HepG2 (cell line): Measurements from ENCODE around the gene PBX1. TPM values are rescaled to one million over a fixed set of nuclear protein-coding genes. Genes with fewer than 3 reads are reported as not detected.

Source experiments
- AHDC1 ChIP-seq: sonication (generic); formaldehyde crosslinking; IDR thresholded peaks from 2 replicates; pipeline ENCODE4 v1.5.1; 2020; ENCODE audit warnings: mild to moderate bottlenecking, missing genetic modification reagents, borderline replicate concordance
- BRF2 ChIP-seq: sonication (generic); formaldehyde crosslinking; IDR thresholded peaks from 2 replicates; pipeline ENCODE4 v1.8.1; 2022; ENCODE audit warnings: mild to moderate bottlenecking, missing genetic modification reagents
- CEBPB ChIP-seq: IDR thresholded peaks from 2 replicates; pipeline ENCODE4 v1.6.1; 2011; ENCODE audit warnings: low read depth, low read length, improper control_type of control experiment, borderline replicate concordance
- EP300 ChIP-seq, 3 experiments: sonication (generic) in 1 of 3; formaldehyde crosslinking in 1 of 3; IDR thresholded peaks; 2 replicates each; pipeline versions ENCODE4 v1.5.1 to v1.6.1; 2011 to 2020; ENCODE audit warnings: low read depth in 2 of 3, low read length in 2 of 3, borderline replicate concordance in 1 of 3, improper control_type of control experiment in 1 of 3, mild to moderate bottlenecking in 1 of 3, missing genetic modification reagents in 1 of 3, moderate library complexity in 1 of 3
- KLF16 ChIP-seq, 2 experiments: sonication (generic) in 1 of 2; formaldehyde crosslinking in 1 of 2; IDR thresholded peaks; 2 replicates each; pipeline versions ENCODE4 v1.6.1 to v1.8.0; 2016 to 2023; ENCODE audit warnings: missing genetic modification reagents in 2 of 2, missing compliant biosample characterization in 1 of 2
- MATR3 ChIP-seq: sonication (generic); formaldehyde crosslinking; IDR thresholded peaks from 2 replicates; pipeline ENCODE4 v1.4.0; 2020; ENCODE audit warnings: missing genetic modification reagents
- MTF2 ChIP-seq: sonication (generic); formaldehyde crosslinking; IDR thresholded peaks from 2 replicates; pipeline ENCODE4 v1.5.0; 2020; ENCODE audit warnings: missing genetic modification reagents, borderline replicate concordance
- PHF21A ChIP-seq: sonication (generic); formaldehyde crosslinking; IDR thresholded peaks from 2 replicates; pipeline ENCODE4 v1.5.0; 2020; ENCODE audit warnings: mild to moderate bottlenecking, missing genetic modification reagents
- SAP130 ChIP-seq: IDR thresholded peaks from 2 replicates; pipeline ENCODE4 v1.6.1; 2016; ENCODE audit warnings: low read depth
- SOX13 ChIP-seq, 3 experiments: fragments of 450-650 bp in 1 of 3; sonication (generic) in 1 of 3; formaldehyde crosslinking in 1 of 3; IDR thresholded peaks in 2 of 3; conservative IDR thresholded peaks in 1 of 3; 2 replicates each; pipeline versions ENCODE4 v1.5.0 to v1.6.1; 2016 to 2020; ENCODE audit warnings: antibody characterized with exemption in 1 of 3, mild to moderate bottlenecking in 1 of 3, missing compliant biosample characterization in 1 of 3, missing genetic modification reagents in 1 of 3, moderate library complexity in 1 of 3
- SOX6 ChIP-seq, 2 experiments: fragments of 450-650 bp in 1 of 2; sonication (generic) in 1 of 2; formaldehyde crosslinking in 1 of 2; IDR thresholded peaks; 2 replicates each; pipeline versions ENCODE4 v1.4.0 to v1.6.1; 2017 to 2020; ENCODE audit warnings: antibody characterized with exemption in 1 of 2, mild to moderate bottlenecking in 1 of 2, missing genetic modification reagents in 1 of 2
- ZBTB2 ChIP-seq: sonication (generic); formaldehyde crosslinking; IDR thresholded peaks from 2 replicates; pipeline ENCODE4 v1.8.0; 2022; ENCODE audit warnings: low read depth, missing genetic modification reagents
- ZNF33A ChIP-seq: sonication (generic); formaldehyde crosslinking; IDR thresholded peaks from 2 replicates; pipeline ENCODE4 v1.5.1; 2020; ENCODE audit warnings: missing genetic modification reagents, mild to moderate bottlenecking, moderate library complexity, borderline replicate concordance
- ZNF644 ChIP-seq: IDR thresholded peaks from 2 replicates; pipeline ENCODE4 v1.6.1; 2016; ENCODE audit warnings: low read depth
- ZNF703 ChIP-seq: sonication (generic); formaldehyde crosslinking; IDR thresholded peaks from 2 replicates; pipeline ENCODE4 v1.5.1; 2020; ENCODE audit warnings: missing genetic modification reagents, mild to moderate bottlenecking, moderate library complexity, borderline replicate concordance
- polyA plus RNA-seq, 8 experiments: library from polyadenylated mRNA; depleted of rRNA in 3 of 8; stranded (reverse) in 7 of 8; unstranded in 1 of 8; fragments of >200 nt; fragmentation: Illumina TruSeq in 4 of 8; extraction: Trizol in 4 of 8; gene quantifications; 2 replicates each; pipeline versions ENCODE4 v1.2.1 to v1.2.3, GENCODE V29; 2011 to 2016; ENCODE audit warnings: low read depth in 4 of 8, missing spikeins in 1 of 8, mixed read lengths in 1 of 8; ENCODE audit not compliant: insufficient read depth in 1 of 8
- total RNA-seq, 5 experiments: library from RNA; depleted of rRNA; stranded (reverse); fragments of >200 nt; fragmentation: Illumina TruSeq; extraction: Trizol; gene quantifications; 2 replicates each; pipeline ENCODE4 v1.2.3, GENCODE V29; 2016; ENCODE audit warnings: low read depth in 1 of 5
- TF ChIP-seq, protein P1 (sequence below): IDR thresholded peaks from 2 replicates; pipeline ENCODE4 v1.6.1; 2016; ENCODE audit warnings: mild to moderate bottlenecking

PBX1 gene
- total and polyA plus RNA-seq, 2 of the 13 experiments (the other 11 are each of a cell fraction or from before 2014, with no cell fraction given), result 0.24 TPM; not detected in 1

DNA sequence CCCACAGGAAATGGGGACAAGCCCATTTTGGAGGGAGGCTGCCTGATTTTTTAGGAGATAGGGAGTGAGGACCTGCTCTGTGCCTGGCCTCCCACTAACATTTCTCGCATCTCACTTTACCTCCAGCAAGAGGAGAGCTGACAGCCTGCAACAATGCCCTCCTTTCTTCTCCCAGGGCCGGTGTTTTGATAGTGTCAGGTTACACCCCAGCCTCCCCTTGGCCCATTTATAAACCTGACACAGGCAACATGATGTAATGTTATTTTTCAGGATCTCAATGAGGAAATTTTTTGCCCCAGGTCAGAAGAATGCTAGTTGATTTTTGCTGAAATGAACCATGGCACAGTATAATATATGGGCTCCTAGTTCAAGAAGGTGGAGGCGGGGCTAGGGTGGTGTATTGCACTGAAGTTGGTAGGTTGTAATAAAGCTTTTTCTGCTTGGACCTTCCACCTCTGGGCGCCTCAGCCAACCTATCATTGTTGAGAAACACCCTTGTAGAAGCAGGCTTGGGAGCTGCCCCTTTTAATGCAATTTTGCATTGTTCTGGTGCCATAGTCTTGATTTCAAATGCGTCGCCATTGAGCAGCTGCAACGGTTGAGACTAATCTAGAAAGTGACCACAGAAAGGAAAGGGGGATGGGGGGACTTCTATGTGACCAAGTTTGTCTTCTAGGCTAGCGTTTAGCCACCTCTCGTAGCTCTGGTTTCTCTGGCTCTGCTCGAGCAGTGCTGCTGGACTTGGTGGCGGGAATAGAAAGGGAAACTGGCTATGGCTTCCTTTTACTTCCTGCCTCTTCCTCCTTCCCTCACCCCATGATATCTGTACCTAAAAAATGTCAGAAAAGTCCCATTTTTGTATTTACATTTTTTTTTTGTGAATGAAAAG is 53.0 kb downstream of the PBX1 start (continued):
- no peak for TF ChIP-seq MATR3 (CRISPR knock-in tag)
- TF ChIP-seq KLF16 (CRISPR knock-in tag; IDR thresholded peaks at IDR 0.05), result no peak
- TF ChIP-seq ZNF703 (CRISPR knock-in tag), result no peak
- peak; percentile 55; the same call in 1 of the 2 replicates for TF ChIP-seq AHDC1 (CRISPR knock-in tag)
- TF ChIP-seq ZNF644 (CRISPR knock-in tag), result peak; percentile 25
- TF ChIP-seq SOX13 (IDR thresholded peaks at IDR 0.05), result no peak
- TF ChIP-seq SOX13 (CRISPR knock-in tag; conservative IDR thresholded peaks at IDR 0.05 in 1 of 2, IDR thresholded peaks at IDR 0.05 in 1 of 2), result peak in 1 of 2 experiments; percentile 83; a peak in 2 of 4 replicates
- TF ChIP-seq, protein P1, sequence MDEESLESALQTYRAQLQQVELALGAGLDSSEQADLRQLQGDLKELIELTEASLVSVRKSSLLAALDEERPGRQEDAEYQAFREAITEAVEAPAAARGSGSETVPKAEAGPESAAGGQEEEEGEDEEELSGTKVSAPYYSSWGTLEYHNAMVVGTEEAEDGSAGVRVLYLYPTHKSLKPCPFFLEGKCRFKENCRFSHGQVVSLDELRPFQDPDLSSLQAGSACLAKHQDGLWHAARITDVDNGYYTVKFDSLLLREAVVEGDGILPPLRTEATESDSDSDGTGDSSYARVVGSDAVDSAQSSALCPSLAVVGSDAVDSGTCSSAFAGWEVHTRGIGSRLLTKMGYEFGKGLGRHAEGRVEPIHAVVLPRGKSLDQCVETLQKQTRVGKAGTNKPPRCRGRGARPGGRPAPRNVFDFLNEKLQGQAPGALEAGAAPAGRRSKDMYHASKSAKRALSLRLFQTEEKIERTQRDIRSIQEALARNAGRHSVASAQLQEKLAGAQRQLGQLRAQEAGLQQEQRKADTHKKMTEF (CRISPR knock-in tag), result 0 out of 2 replicates have a peak, but pooled peaks have one; percentile 22
- no peak for TF ChIP-seq ZNF33A (CRISPR knock-in tag)
- peak; percentile 24; the same call in 1 of the 2 replicates for TF ChIP-seq SAP130
- TF ChIP-seq PHF21A, result 0 out of 2 replicates have a peak, but pooled peaks have one; percentile 21
- TF ChIP-seq CEBPB, result peak; percentile 43; the same call in 1 of the 2 replicates
- no peak for TF ChIP-seq ZBTB2 (CRISPR knock-in tag)
- TF ChIP-seq EP300 (IDR thresholded peaks at IDR 0.05; ENCODE audit: low read depth in 2 of 2, low read length in 2 of 2), result peak in 1 of 2 experiments; percentile 45; a peak in 1 of 4 replicates
- no peak for TF ChIP-seq EP300 (CRISPR knock-in tag; IDR thresholded peaks at IDR 0.05; ENCODE audit: borderline replicate concordance)
- TF ChIP-seq BRF2 (CRISPR knock-in tag), result no peak
- no peak for TF ChIP-seq MTF2 (CRISPR knock-in tag)
- TF ChIP-seq SOX6 (IDR thresholded peaks at IDR 0.05), result no peak
- peak; percentile 89 for TF ChIP-seq SOX6 (CRISPR knock-in tag; IDR thresholded peaks at IDR 0.05)
